ENCODE measurements around the gene VDR. TPM values are rescaled to one million over a fixed set of nuclear protein-coding genes. Genes with fewer than 3 reads are reported as not detected.

The VDR gene
- total RNA-seq, 1 donor from 2014 or later: not detected

GRCh38 chr12:47851303-47851952 lies 53.4 kb downstream of the VDR start:
- DNase-seq (ENCODE audit: low spot score): no peak
- peak overlapping the region; percentile 14 for H3K27ac Mint-ChIP-seq
- no peaks in the 10 kb centered on the region for H4K20me1 ChIP-seq (ENCODE audit: low read depth)

DNA sequence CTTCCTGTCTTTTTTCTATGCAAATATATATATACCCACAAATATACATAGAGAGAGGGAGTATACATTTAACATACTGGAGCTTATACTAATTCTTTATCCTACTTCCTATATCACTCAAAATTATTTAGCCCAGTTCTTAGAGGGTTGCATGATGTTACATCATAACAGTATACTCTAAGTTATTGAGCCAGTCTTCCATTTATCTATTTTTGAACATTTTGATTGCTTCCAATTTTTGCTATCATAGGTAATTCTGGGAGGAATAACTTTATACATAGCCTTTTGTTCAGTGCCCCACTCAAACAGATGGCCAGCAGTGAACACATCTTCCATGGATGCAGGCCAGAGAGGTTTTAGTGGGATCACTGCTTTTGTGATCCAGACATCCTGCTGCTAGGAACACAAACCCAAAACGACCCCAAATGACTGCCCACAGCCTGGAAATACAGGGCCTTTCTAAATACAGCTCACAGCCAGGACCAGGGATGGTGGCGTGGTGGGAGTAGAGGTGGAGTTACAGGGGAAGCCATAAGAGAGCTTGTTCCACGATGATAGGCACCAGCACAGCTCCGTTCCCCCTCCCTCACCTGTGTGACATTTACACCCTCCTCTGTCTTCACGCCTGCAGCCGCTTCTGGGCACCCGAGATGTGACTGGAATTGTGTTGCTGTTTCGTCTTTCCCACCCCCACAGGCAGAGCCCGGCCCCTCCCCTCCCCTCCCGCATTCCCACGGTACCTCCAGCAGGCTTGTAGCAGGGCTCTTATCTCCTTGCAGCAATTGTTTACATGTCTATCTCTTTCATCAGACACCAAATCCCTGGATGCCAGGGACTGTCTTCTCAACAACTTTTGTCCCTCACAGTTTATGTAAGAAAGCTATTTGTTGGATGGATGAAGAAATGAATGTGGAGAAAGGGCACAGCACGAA lies 54.4 kb downstream of the VDR start:
- H3K4me3 Mint-ChIP-seq: no peak overlapping the region
- H3K36me3 Mint-ChIP-seq: no peaks in the 10 kb centered on the region
- Histone ChIP-seq H3K79me2 (ENCODE audit: low read depth) (no peaks in the 10 kb centered on the region), H3K4me2 (no peak overlapping the region), H3K9me3 (ENCODE audit: low read depth) (no peaks in the 10 kb centered on the region), H3K27ac (no peak overlapping the region), H4K20me1 (ENCODE audit: low read depth) (no peaks in the 10 kb centered on the region), H3K9ac (no peak overlapping the region), H3K4me3 (no peak overlapping the region), H3K36me3 (no peaks in the 10 kb centered on the region), H3F3A (ENCODE audit: low read depth) (no peaks in the 10 kb centered on the region), H3K4me1 (peaks cover 11% of the 10 kb centered on the region), H2AFZ (replicated peaks) (peak overlapping the region; percentile 79), H3K27me3 (no peaks in the 10 kb centered on the region)
- peaks cover 22% of the 10 kb centered on the region for H3K4me1 Mint-ChIP-seq
- TF ChIP-seq CTCF (IDR thresholded peaks at IDR 0.05) (no peak), EZH2 (IDR thresholded peaks at IDR 0.05) (no peak), EZH2phosphoT487 (IDR thresholded peaks at IDR 0.05) (no peak)
- peak overlapping the region; percentile 12 for H3K27ac Mint-ChIP-seq
- H3K9me3 Mint-ChIP-seq: no peaks in the 10 kb centered on the region
- peaks cover 8% of the 10 kb centered on the region for H3K27me3 Mint-ChIP-seq (ENCODE audit: insufficient read depth, low read depth)
- peak; percentile 30 for DNase-seq (ENCODE audit: low spot score)

More at GRCh38 chr12:47851303-47851952, 53.4 kb downstream of the VDR start:
- TF ChIP-seq EZH2phosphoT487 (IDR thresholded peaks at IDR 0.05) (no peak), EZH2 (IDR thresholded peaks at IDR 0.05) (no peak)
- H3F3A ChIP-seq (ENCODE audit: low read depth): no peaks in the 10 kb centered on the region
- H3K27ac ChIP-seq: no peak overlapping the region
- Mint-ChIP-seq H3K4me3 (no peak overlapping the region), H3K36me3 (no peaks in the 10 kb centered on the region), H3K27me3 (ENCODE audit: insufficient read depth, low read depth) (peaks cover 8% of the 10 kb centered on the region), H3K4me1 (peaks cover 22% of the 10 kb centered on the region), H3K9me3 (no peaks in the 10 kb centered on the region)
- H3K9me3 ChIP-seq (ENCODE audit: low read depth): no peaks in the 10 kb centered on the region
- H3K4me3 ChIP-seq: no peak overlapping the region
- no peaks in the 10 kb centered on the region for H3K36me3 ChIP-seq
- H3K79me2 ChIP-seq (ENCODE audit: low read depth): no peaks in the 10 kb centered on the region
- no peak overlapping the region for H2AFZ ChIP-seq (replicated peaks)
- H3K4me2 ChIP-seq: no peak overlapping the region
- H3K9ac ChIP-seq: no peak overlapping the region
- no peaks in the 10 kb centered on the region for H3K27me3 ChIP-seq
- peaks cover 11% of the 10 kb centered on the region for H3K4me1 ChIP-seq

DNA sequence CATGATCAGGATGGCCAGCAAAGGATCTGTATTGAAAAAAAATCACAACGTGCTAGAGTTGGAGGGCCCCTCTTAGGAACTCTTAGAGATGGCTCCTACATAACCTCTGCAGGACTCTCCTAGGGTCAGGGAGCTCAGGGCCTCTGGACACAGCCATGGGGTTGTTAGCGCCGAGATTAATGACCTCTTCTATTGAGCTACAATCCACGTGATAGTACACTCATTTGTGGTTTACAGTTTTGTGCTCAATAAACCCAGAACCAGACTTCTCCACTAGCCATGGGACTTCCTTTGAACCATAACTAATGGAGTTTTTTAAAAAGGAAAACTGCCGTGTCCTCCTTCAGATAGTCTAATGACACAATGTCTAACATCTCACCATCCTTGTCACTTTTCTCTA lies 55.5 kb downstream of the VDR start:
- no peak overlapping the region for H2AFZ ChIP-seq (replicated peaks)
- no peaks in the 10 kb centered on the region for H4K20me1 ChIP-seq (ENCODE audit: low read depth)
- H3K9me3 ChIP-seq (ENCODE audit: low read depth): no peaks in the 10 kb centered on the region
- H3K9ac ChIP-seq: no peak overlapping the region
- TF ChIP-seq EZH2 (IDR thresholded peaks at IDR 0.05) (no peak), EZH2phosphoT487 (IDR thresholded peaks at IDR 0.05) (no peak), CTCF (IDR thresholded peaks at IDR 0.05) (no peak)
- no peaks in the 10 kb centered on the region for H3K9me3 Mint-ChIP-seq
- no peak overlapping the region for H3K27ac ChIP-seq
- H3K27me3 ChIP-seq: no peaks in the 10 kb centered on the region
- no peak overlapping the region for H3K4me2 ChIP-seq
- no peak for DNase-seq (ENCODE audit: low spot score)
- peaks cover 22% of the 10 kb centered on the region for H3K4me1 Mint-ChIP-seq
- H3K36me3 Mint-ChIP-seq: no peaks in the 10 kb centered on the region
- no peaks in the 10 kb centered on the region for H3F3A ChIP-seq (ENCODE audit: low read depth)
- H3K4me1 ChIP-seq: peaks cover 11% of the 10 kb centered on the region
- H3K79me2 ChIP-seq (ENCODE audit: low read depth): no peaks in the 10 kb centered on the region
- no peak overlapping the region for H3K4me3 Mint-ChIP-seq
- H3K36me3 ChIP-seq: no peaks in the 10 kb centered on the region
- peaks cover 8% of the 10 kb centered on the region for H3K27me3 Mint-ChIP-seq (ENCODE audit: insufficient read depth, low read depth)
- no peak overlapping the region for H3K27ac Mint-ChIP-seq
- H3K4me3 ChIP-seq: no peak overlapping the region
